Parathyroid adenoma (tissue), 2 donors: Measurements from ENCODE around the gene COL20A1.

Experiments used
- H2AFZ ChIP-seq: fragments of 300-600 bp; sonication (generic); one replicate; pipeline ENCODE4 v1.7.0; 2017; ENCODE audit warnings: antibody characterized with exemption, mild to moderate bottlenecking
- H3K27ac ChIP-seq: fragments of 300-600 bp; sonication (generic); one replicate; pipeline ENCODE4 v1.7.0; 2017
- H3K27me3 ChIP-seq: fragments of 300-600 bp; sonication (generic); one replicate; pipeline ENCODE4 v1.7.0; 2017; ENCODE audit warnings: low read length; ENCODE audit not compliant: control insufficient read depth, insufficient read depth
- H3K36me3 ChIP-seq: fragments of 300-600 bp; sonication (generic); one replicate; pipeline ENCODE4 v1.7.0; 2017; ENCODE audit warnings: low read length; ENCODE audit not compliant: control insufficient read depth, insufficient read depth
- H3K4me1 ChIP-seq: fragments of 300-600 bp; sonication (generic); one replicate; pipeline ENCODE4 v1.7.0; 2017; ENCODE audit warnings: control low read depth
- H3K4me2 ChIP-seq: fragments of 300-600 bp; sonication (generic); one replicate; pipeline ENCODE4 v1.7.0; 2017; ENCODE audit warnings: low read length
- H3K4me3 ChIP-seq: fragments of 300-600 bp; sonication (generic); one replicate; pipeline ENCODE4 v1.7.0; 2017; ENCODE audit warnings: low read depth, low read length
- H3K79me2 ChIP-seq: fragments of 300-600 bp; sonication (generic); one replicate; pipeline ENCODE4 v1.7.0; 2017; ENCODE audit warnings: control low read depth
- H3K9ac ChIP-seq: fragments of 300-600 bp; sonication (generic); one replicate; pipeline ENCODE4 v1.7.0; 2017; ENCODE audit warnings: mild to moderate bottlenecking
- H3K9me3 ChIP-seq: fragments of 300-600 bp; sonication (generic); one replicate; pipeline ENCODE4 v1.7.0; 2017; ENCODE audit warnings: low read length; ENCODE audit not compliant: control insufficient read depth
- TF ChIP-seq, protein P1 (sequence below): fragments of 300-600 bp; sonication (generic); IDR thresholded peaks from one replicate; pipeline ENCODE4 v1.7.0; 2017; ENCODE audit warnings: antibody characterized with exemption, mild to moderate bottlenecking
- donor health status: primary hyperparathyroidism.

COL20A1 gene

DNA sequence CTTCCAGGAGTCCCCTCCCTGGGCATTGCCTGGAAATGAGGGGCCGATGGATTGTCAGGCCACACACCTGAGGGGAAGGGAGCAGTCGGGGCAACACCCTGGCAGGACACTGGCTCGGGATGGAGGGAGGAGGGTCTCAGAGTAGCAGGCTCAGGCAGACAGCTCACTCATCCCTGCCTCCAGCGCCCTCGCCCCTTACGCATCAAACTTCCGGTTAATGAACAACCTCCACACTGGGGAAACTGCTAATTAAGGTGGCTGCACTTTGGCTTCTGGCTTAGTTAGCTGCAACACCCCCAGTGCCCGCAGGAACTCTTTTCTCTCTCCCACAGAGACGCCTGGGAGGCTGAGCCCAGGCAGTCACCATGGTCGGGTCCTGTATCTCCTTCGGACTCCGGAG, 81.5 kb downstream of the COL20A1 start:
- Histone ChIP-seq H3K27ac (no peak overlapping the region), H2AFZ (no peak overlapping the region), H3K4me1 (peaks cover 10% of the 10 kb centered on the region), H3K79me2 (no peaks in the 10 kb centered on the region), H3K4me2 (no peak overlapping the region), H3K9me3 (no peaks in the 10 kb centered on the region), H3K27me3 (peaks cover 3% of the 10 kb centered on the region), H3K36me3 (no peaks in the 10 kb centered on the region), H3K9ac (no peak overlapping the region), H3K4me3 (no peak overlapping the region)
- TF ChIP-seq, protein P1, sequence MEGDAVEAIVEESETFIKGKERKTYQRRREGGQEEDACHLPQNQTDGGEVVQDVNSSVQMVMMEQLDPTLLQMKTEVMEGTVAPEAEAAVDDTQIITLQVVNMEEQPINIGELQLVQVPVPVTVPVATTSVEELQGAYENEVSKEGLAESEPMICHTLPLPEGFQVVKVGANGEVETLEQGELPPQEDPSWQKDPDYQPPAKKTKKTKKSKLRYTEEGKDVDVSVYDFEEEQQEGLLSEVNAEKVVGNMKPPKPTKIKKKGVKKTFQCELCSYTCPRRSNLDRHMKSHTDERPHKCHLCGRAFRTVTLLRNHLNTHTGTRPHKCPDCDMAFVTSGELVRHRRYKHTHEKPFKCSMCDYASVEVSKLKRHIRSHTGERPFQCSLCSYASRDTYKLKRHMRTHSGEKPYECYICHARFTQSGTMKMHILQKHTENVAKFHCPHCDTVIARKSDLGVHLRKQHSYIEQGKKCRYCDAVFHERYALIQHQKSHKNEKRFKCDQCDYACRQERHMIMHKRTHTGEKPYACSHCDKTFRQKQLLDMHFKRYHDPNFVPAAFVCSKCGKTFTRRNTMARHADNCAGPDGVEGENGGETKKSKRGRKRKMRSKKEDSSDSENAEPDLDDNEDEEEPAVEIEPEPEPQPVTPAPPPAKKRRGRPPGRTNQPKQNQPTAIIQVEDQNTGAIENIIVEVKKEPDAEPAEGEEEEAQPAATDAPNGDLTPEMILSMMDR = no peak

DNA sequence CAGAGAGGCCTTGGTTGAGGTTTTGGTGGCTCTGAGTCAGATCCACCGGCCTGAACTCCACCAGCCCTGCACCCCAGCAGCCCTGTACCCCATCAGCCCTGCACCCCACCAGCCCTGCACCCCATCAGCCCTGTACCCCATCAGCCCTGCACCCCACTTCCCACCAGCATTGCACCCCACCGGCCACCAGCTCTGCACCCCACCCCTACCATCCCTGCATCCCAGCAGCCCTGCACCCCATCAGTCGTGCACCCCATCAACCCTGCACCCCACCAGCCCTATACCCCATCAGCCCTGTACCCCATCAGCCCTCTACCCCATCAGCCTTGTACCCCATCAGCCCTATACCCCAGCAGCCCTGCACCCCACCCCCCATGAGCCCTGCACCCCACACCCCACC, 82.5 kb downstream of the COL20A1 start:
- H3K9me3 ChIP-seq = no peaks in the 10 kb centered on the region
- no peaks in the 10 kb centered on the region for H3K79me2 ChIP-seq
- H3K4me3 ChIP-seq = no peak overlapping the region
- H3K4me2 ChIP-seq = no peak overlapping the region
- no peaks in the 10 kb centered on the region for H3K36me3 ChIP-seq
- peaks cover 3% of the 10 kb centered on the region for H3K27me3 ChIP-seq
- H3K9ac ChIP-seq = no peak overlapping the region
- H3K27ac ChIP-seq = no peak overlapping the region
- H2AFZ ChIP-seq = no peak overlapping the region
- peaks cover 10% of the 10 kb centered on the region for H3K4me1 ChIP-seq
- TF ChIP-seq, protein P1 = no peak

DNA sequence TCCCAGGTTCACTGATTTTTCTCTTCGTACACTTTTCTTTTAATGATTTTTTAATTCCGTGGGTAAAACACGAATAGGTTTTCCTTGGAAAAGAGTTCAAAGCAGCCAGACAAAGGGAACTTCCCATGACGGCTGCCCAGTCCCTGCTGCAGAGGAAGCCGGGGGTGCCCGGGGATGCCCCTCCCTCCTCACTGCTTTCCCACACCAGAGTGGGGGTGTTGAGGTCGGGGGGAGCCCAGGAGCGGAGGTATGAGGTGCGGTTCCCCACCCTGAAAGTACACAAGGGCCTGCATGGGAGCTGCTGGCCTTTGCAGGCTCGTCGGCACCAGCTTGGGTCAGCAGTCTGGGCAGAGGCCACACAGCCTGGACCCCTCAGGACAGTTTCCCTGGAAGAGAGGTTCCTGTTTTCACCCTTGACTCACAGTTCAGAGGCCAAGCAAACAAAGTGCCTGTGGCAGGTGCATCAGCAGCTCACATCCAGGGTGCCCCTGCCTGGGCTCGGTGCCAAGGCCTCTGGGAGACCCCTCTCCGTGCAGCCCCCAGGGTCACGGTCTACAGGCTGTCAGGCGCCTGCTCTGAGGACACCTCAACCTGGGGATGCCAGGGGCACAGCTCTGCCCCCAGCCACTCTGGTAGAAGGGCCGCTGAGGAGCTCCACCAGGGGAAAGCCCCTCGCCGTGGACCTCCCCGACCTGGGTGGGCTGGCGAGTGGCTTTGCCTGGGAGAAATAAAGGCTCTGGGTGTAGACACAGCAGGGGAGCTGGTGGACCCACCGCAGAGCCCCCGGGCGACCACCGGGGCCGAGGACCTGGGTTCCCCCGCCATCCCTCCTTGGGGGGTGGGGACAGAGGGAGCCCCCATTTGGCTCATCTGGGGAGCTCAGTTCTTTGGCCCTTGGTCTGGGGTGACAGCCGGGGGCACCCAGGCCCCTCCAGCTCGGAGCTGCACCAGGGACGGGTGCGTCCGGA, 83.6 kb downstream of the COL20A1 start:
- H3K9ac ChIP-seq = no peak overlapping the region
- TF ChIP-seq, protein P1 = no peak
- no peaks in the 10 kb centered on the region for H3K9me3 ChIP-seq
- H2AFZ ChIP-seq = no peak overlapping the region
- peaks cover 4% of the 10 kb centered on the region for H3K4me1 ChIP-seq
- H3K4me3 ChIP-seq = no peak overlapping the region
- no peak overlapping the region for H3K27ac ChIP-seq
- peaks cover 3% of the 10 kb centered on the region for H3K27me3 ChIP-seq
- no peaks in the 10 kb centered on the region for H3K36me3 ChIP-seq
- H3K79me2 ChIP-seq = no peaks in the 10 kb centered on the region
- H3K4me2 ChIP-seq = no peak overlapping the region

DNA sequence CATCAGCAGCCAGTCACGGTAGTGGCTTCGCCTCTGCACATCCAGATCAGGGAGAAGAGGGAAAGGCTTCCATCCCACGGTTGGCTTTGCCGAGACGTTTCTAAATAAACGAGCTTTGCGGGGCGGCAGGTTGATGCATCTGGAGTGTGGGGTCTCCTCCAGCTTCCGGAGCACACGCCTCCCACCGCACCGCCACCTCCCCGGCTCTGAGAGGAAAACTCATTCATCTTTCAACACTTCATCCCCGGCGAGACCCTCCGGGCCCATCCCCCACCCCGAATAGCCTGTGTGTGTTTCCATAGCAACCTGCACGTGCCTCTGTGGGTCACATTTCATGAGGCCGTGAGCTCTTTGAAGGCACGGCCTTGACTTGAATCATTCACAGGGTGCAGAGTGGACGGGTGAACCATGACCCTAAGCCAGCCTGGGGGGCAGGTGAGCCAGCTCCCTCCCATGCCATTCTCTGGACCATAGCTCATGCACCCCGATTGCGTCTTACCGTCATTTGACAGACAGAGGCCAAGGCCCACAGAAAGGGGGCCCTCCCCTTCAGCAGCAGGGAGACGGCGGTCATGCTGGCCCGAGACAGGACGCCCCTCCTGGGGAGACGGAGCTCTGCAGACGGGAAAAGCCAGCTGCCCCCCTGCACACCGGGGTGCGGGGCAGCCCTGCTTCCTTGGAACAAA, 84.4 kb downstream of the COL20A1 start:
- no peak overlapping the region for H3K4me3 ChIP-seq
- H3K4me2 ChIP-seq = no peak overlapping the region
- peaks cover 3% of the 10 kb centered on the region for H3K27me3 ChIP-seq
- no peaks in the 10 kb centered on the region for H3K79me2 ChIP-seq
- H2AFZ ChIP-seq = no peak overlapping the region
- H3K9ac ChIP-seq = no peak overlapping the region
- no peak overlapping the region for H3K27ac ChIP-seq
- TF ChIP-seq, protein P1 = no peak
- H3K4me1 ChIP-seq = peaks cover 8% of the 10 kb centered on the region
- no peaks in the 10 kb centered on the region for H3K9me3 ChIP-seq
- H3K36me3 ChIP-seq = no peaks in the 10 kb centered on the region
